Measurements from ENCODE around the gene TRAF2.
"Not testable (repeated sequence)": the region's sequence is repeated elsewhere in the genome, so short reads cannot be mapped to it uniquely, and the experiment has no call there.

Gene TRAF2

GRCh38 chr9:136867917-136868316, 18.4 kb upstream of the TRAF2 start:
- H3K4me3 ChIP-seq (ENCODE audit: low read depth, low read length), result no peak overlapping the region
- TF ChIP-seq MYC (IDR thresholded peaks at IDR 0.05; ENCODE audit: low read depth, low read length) (no peak), MAX (IDR thresholded peaks at IDR 0.05; ENCODE audit: low read depth, low read length) (no peak), POLR2A (IDR thresholded peaks at IDR 0.05; ENCODE audit: extremely low read depth, insufficient read length) (no peak), CTCF (IDR thresholded peaks at IDR 0.05; ENCODE audit: low read depth, low read length) (no peak)
- DNase-seq (ENCODE audit: low read depth), result no peak

- TF ChIP-seq POLR2A (IDR thresholded peaks at IDR 0.05; ENCODE audit: extremely low read depth, insufficient read length) (no peak), CTCF (IDR thresholded peaks at IDR 0.05; ENCODE audit: low read depth, low read length) (no peak)
- no peak for DNase-seq (ENCODE audit: low read depth)
Measured at GRCh38 chr9:136868644-136869043, 17.7 kb upstream of the TRAF2 start.

GRCh38 chr9:136869611-136870010, 16.7 kb upstream of the TRAF2 start:
- H3K4me3 ChIP-seq (ENCODE audit: low read depth, low read length); DNase-seq (ENCODE audit: low read depth): not testable (repeated sequence)

More at GRCh38 chr9:136868644-136869043, 17.7 kb upstream of the TRAF2 start:
- H3K4me3 ChIP-seq (ENCODE audit: low read depth, low read length), result no peak overlapping the region

GRCh38 chr9:136875155-136875554, 11.2 kb upstream of the TRAF2 start:
- TF ChIP-seq MAX (IDR thresholded peaks at IDR 0.05; ENCODE audit: low read depth, low read length) (no peak), CTCF (IDR thresholded peaks at IDR 0.05; ENCODE audit: low read depth, low read length) (no peak), MYC (IDR thresholded peaks at IDR 0.05; ENCODE audit: low read depth, low read length) (no peak), POLR2A (IDR thresholded peaks at IDR 0.05; ENCODE audit: extremely low read depth, insufficient read length) (no peak)
- H3K4me3 ChIP-seq (ENCODE audit: low read depth, low read length), result no peak overlapping the region
- no peak for DNase-seq (ENCODE audit: low read depth)

GRCh38 chr9:136876476-136876875, 9.8 kb upstream of the TRAF2 start:
- no peak for TF ChIP-seq POLR2A (IDR thresholded peaks at IDR 0.05; ENCODE audit: extremely low read depth, insufficient read length)
- no peak for TF ChIP-seq CTCF (IDR thresholded peaks at IDR 0.05; ENCODE audit: low read depth, low read length)
- no peak for TF ChIP-seq MAX (IDR thresholded peaks at IDR 0.05; ENCODE audit: low read depth, low read length)
- TF ChIP-seq MYC (IDR thresholded peaks at IDR 0.05; ENCODE audit: low read depth, low read length), result no peak
- no peak for DNase-seq (ENCODE audit: low read depth)

GRCh38 chr9:136880651-136881050, 5.7 kb upstream of the TRAF2 start:
- no peak overlapping the region for H3K4me3 ChIP-seq (ENCODE audit: low read depth, low read length)
- DNase-seq (ENCODE audit: low read depth), result no peak
- TF ChIP-seq MAX (IDR thresholded peaks at IDR 0.05; ENCODE audit: low read depth, low read length) (no peak), MYC (IDR thresholded peaks at IDR 0.05; ENCODE audit: low read depth, low read length) (no peak), CTCF (IDR thresholded peaks at IDR 0.05; ENCODE audit: low read depth, low read length) (no peak), POLR2A (IDR thresholded peaks at IDR 0.05; ENCODE audit: extremely low read depth, insufficient read length) (no peak)

More at GRCh38 chr9:136876476-136876875, 9.8 kb upstream of the TRAF2 start:
- no peak overlapping the region for H3K4me3 ChIP-seq (ENCODE audit: low read depth, low read length)
